ENCODE data around the gene BPIFB1.

DNA sequence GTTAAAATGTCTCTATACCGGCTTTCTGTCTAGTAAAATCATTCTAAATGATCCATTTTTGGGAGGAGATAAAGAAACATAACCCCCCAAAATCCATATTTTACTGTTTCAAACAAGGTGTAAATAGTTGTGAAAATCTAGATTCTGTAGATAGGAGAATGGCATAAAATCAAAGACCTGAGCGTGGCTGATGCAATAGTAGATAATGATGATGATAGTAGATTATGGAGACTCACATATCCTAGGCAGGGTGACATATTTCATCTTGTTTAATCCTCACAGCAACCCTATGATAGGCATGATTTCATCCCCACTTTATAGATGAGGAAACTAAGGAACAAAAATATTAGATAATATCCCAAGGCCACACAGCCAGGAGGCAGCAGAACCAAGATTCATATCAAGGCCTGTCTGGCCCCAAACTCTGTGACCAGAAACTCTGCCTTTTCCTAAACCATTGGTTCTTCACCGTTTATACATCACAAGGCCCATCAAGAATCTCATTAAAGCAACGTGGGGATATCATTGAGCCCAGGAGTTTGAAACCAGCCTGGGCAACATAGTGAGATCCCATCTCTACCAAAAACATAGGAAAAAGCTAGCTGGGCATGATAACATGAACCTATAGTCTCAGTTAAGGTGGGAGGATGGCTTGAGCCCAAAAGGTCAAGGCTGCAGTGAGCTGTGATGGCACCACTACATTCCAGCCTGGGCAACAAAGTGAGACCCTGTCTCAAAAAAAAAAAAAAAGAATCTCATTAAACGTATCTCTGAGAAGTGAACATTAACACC is 55.6 kb downstream of the BPIFB1 start:
- TF ChIP-seq, protein P1, sequence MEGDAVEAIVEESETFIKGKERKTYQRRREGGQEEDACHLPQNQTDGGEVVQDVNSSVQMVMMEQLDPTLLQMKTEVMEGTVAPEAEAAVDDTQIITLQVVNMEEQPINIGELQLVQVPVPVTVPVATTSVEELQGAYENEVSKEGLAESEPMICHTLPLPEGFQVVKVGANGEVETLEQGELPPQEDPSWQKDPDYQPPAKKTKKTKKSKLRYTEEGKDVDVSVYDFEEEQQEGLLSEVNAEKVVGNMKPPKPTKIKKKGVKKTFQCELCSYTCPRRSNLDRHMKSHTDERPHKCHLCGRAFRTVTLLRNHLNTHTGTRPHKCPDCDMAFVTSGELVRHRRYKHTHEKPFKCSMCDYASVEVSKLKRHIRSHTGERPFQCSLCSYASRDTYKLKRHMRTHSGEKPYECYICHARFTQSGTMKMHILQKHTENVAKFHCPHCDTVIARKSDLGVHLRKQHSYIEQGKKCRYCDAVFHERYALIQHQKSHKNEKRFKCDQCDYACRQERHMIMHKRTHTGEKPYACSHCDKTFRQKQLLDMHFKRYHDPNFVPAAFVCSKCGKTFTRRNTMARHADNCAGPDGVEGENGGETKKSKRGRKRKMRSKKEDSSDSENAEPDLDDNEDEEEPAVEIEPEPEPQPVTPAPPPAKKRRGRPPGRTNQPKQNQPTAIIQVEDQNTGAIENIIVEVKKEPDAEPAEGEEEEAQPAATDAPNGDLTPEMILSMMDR (IDR thresholded peaks at IDR 0.05) = no peak
- TF ChIP-seq POLR2A (IDR thresholded peaks at IDR 0.05) = no peak
